Spleen (tissue), 11 donors: ENCODE data around the gene PACS2. TPM values are rescaled to one million over a fixed set of nuclear protein-coding genes. Genes with fewer than 3 reads are reported as not detected.

Experiments used
- DNase-seq: peaks from one replicate; pipeline ENCODE4 v3.0.0-alpha.2; 2020
- H3K27ac ChIP-seq, 8 donors: fragments of 200-600 bp; sonication (generic) in 7 of 8; 1 replicate in 4 of 8; 2 replicates in 4 of 8; pipeline versions ENCODE4 v1.5.0 to v1.8.0; 2016 to 2021; ENCODE audit warnings: inconsistent platforms in 4 of 8, mild to moderate bottlenecking in 4 of 8, moderate library complexity in 1 of 8
- H3K27me3 ChIP-seq, 7 donors: fragments of 200-600 bp; sonication (generic) in 6 of 7; replicated peaks in 1 of 7; 1 replicate in 4 of 7; 2 replicates in 3 of 7; pipeline versions ENCODE4 v1.5.0 to v1.8.0; 2016 to 2021; ENCODE audit warnings: inconsistent platforms in 3 of 7, mild to moderate bottlenecking in 1 of 7
- H3K36me3 ChIP-seq, 6 donors: fragments of 200-600 bp; sonication (generic) in 5 of 6; 1 replicate in 4 of 6; 2 replicates in 2 of 6; pipeline versions ENCODE4 v1.5.0 to v1.8.0; 2016 to 2021; ENCODE audit warnings: inconsistent platforms in 2 of 6
- H3K4me1 ChIP-seq, 6 donors: fragments of 200-600 bp; sonication (generic) in 5 of 6; 1 replicate in 3 of 6; 2 replicates in 3 of 6; pipeline versions ENCODE4 v1.5.0 to v1.8.0; 2016 to 2021; ENCODE audit warnings: inconsistent platforms in 3 of 6
- H3K4me3 ChIP-seq, 8 donors: fragments of 200-600 bp; sonication (generic) in 7 of 8; 1 replicate in 4 of 8; 2 replicates in 4 of 8; pipeline versions ENCODE4 v1.5.0 to v1.8.0; 2016 to 2021; ENCODE audit warnings: inconsistent platforms in 4 of 8, mild to moderate bottlenecking in 4 of 8, moderate library complexity in 2 of 8
- H3K9me3 ChIP-seq, 8 donors: fragments of 200-600 bp; sonication (generic) in 7 of 8; 1 replicate in 4 of 8; 2 replicates in 4 of 8; pipeline versions ENCODE4 v1.5.0 to v1.8.0; 2016 to 2021; ENCODE audit warnings: inconsistent platforms in 4 of 8
- POLR2A ChIP-seq, 3 donors: fragments of 450-650 bp; IDR thresholded peaks; one replicate each; pipeline ENCODE4 v1.5.1; 2017; ENCODE audit warnings: antibody characterized with exemption in 3 of 3, mild to moderate bottlenecking in 1 of 3
- POLR2AphosphoS5 ChIP-seq, 3 donors: sonication (generic); formaldehyde crosslinking; IDR thresholded peaks; one replicate each; pipeline ENCODE4 v1.5.1; 2017; ENCODE audit warnings: antibody characterized with exemption in 3 of 3
- WGBS, 5 donors: extraction: QIAGEN DNeasy Blood & Tissue Kit in 3 of 5; methylation state at CpG; one replicate each; pipeline versions ENCODE4 v1.1.5 to v1.1.7; 2013 to 2018; 5-methylcytosine and 5-hydroxymethylcytosine counted together
- intact Hi-C: fragments of 100-400 bp; cut with DNase I; formaldehyde crosslinking; loops from one replicate; pipeline ENCODE4 v1.15.0; 2023; ENCODE audit warnings: low total_unique reads
- polyA plus RNA-seq, 3 donors: library from polyadenylated mRNA; stranded (reverse); fragments of 200-250 nt; gene quantifications; one replicate each; pipeline ENCODE4 v1.2.1, GENCODE V29; 2013
- total RNA-seq, 7 donors: library from RNA; depleted of rRNA in 3 of 7; stranded (reverse); fragments of >200 nt in 3 of 7; fragmentation: NEBNext Ultra II Directional in 4 of 7; extraction: Animal tissue kit (Norgen Biotek cat#: 25700) in 4 of 7; gene quantifications; one replicate each; pipeline versions ENCODE4 v1.1.0 to v1.2.1, GENCODE V29; 2016 to 2021
- TF ChIP-seq, protein P1 (sequence below), 11 experiments: fragments of 200-600 bp in 7 of 11; fragments of 450-650 bp in 4 of 11; sonication (generic) in 4 of 11; IDR thresholded peaks in 8 of 11; conservative IDR thresholded peaks in 3 of 11; 1 replicate in 7 of 11; 2 replicates in 4 of 11; pipeline versions ENCODE4 v1.4.0 to v1.8.0; 2016 to 2021; ENCODE audit warnings: antibody characterized with exemption in 11 of 11, inconsistent platforms in 4 of 11, mild to moderate bottlenecking in 1 of 11
- donor health status: healthy with polysubstance abuse.
- donor health status: DM: no; HTN: no; CAD: no; lungs with moderate emphysema.
- donor health status: DM: no; HTN: no; CAD: no.
- donor health status: Bipolar disorder and iron deficiency.
- donor health status: healthy.
- donor health status: DM: no; HTN: no; CAD: no.
- donor health status: DM: yes; HTN: yes; CAD: no.

The PACS2 gene
- total and polyA plus RNA-seq, 10 donors = 32.2 to 148 (median 98.7) TPM

DNA sequence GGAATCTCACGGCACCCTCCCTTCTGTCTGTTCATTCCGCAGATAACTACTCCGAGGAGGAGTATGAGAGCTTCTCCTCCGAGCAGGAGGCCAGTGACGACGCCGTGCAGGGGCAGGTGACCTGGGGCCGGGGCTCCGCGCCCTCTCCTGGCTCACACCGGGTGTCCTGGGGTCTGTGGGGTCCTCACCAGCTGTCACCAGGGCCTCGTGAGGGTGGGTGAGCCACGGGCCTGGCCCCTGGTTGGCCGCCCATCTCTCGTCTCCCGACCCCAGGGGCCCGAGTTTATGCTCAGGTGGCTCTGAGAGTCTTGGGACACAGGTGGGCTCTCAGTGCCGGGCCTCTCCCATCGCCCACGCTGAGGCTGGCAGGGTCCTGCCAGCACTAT is 53.5 kb downstream of the PACS2 start:
- Histone ChIP-seq H3K36me3 (peaks cover 0 to 47% (median 28%) of the 10 kb centered on the region in 6 donors), H3K9me3 (no peaks in the 10 kb centered on the region), H3K27me3 (no peaks in the 10 kb centered on the region), H3K4me1 (peaks cover 0 to 23% (median 14%) of the 10 kb centered on the region in 6 donors), H3K4me3 (no peak overlapping the region), H3K27ac (no peak overlapping the region)
- intact Hi-C loops = no loop called here
- no peak for DNase-seq
- WGBS, 5 donors = 95 to 99% (median 95%) methylated on average over 10 to 20 of the region's 20 CpGs
- TF ChIP-seq, protein P1, sequence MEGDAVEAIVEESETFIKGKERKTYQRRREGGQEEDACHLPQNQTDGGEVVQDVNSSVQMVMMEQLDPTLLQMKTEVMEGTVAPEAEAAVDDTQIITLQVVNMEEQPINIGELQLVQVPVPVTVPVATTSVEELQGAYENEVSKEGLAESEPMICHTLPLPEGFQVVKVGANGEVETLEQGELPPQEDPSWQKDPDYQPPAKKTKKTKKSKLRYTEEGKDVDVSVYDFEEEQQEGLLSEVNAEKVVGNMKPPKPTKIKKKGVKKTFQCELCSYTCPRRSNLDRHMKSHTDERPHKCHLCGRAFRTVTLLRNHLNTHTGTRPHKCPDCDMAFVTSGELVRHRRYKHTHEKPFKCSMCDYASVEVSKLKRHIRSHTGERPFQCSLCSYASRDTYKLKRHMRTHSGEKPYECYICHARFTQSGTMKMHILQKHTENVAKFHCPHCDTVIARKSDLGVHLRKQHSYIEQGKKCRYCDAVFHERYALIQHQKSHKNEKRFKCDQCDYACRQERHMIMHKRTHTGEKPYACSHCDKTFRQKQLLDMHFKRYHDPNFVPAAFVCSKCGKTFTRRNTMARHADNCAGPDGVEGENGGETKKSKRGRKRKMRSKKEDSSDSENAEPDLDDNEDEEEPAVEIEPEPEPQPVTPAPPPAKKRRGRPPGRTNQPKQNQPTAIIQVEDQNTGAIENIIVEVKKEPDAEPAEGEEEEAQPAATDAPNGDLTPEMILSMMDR (IDR thresholded peaks at IDR 0.05 in 8 of 11, conservative IDR thresholded peaks at IDR 0.05 in 3 of 11) = no peak
- no peak for TF ChIP-seq POLR2AphosphoS5 (IDR thresholded peaks at IDR 0.05)
- no peak for TF ChIP-seq POLR2A (IDR thresholded peaks at IDR 0.05)

DNA sequence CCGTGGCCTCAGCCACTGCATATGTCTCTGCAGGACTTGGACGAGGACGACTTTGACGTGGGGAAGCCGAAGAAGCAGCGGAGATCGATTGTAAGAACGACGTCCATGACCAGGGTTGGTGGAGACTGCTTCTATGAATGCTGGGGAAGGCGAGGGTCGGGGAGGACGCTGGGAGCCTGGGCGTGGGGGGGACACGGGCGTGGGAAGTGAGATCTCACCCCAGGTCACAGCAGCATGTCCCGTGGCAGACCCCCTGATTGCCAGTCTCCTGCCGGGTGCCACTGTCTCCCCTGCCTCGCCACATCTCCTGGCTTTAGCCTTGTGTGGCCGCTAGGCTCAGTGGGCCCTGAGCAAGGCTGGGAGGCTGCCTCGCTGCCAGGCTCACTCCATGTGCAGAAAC is 53.9 kb downstream of the PACS2 start:
- Histone ChIP-seq H3K4me1 (peaks cover 0 to 23% (median 14%) of the 10 kb centered on the region in 6 donors), H3K36me3 (peaks cover 0 to 47% (median 28%) of the 10 kb centered on the region in 6 donors), H3K4me3 (no peak overlapping the region), H3K9me3 (no peaks in the 10 kb centered on the region), H3K27ac (no peak overlapping the region), H3K27me3 (no peaks in the 10 kb centered on the region)
- intact Hi-C loops = no loop called here
- TF ChIP-seq POLR2A (IDR thresholded peaks at IDR 0.05) (no peak), POLR2AphosphoS5 (IDR thresholded peaks at IDR 0.05) (no peak)
- TF ChIP-seq, protein P1 (IDR thresholded peaks at IDR 0.05 in 8 of 11, conservative IDR thresholded peaks at IDR 0.05 in 3 of 11) = no peak
- WGBS, 5 donors = 94 to 99% (median 95%) methylated on average over 20 of the region's 20 CpGs
- no peak for DNase-seq

DNA sequence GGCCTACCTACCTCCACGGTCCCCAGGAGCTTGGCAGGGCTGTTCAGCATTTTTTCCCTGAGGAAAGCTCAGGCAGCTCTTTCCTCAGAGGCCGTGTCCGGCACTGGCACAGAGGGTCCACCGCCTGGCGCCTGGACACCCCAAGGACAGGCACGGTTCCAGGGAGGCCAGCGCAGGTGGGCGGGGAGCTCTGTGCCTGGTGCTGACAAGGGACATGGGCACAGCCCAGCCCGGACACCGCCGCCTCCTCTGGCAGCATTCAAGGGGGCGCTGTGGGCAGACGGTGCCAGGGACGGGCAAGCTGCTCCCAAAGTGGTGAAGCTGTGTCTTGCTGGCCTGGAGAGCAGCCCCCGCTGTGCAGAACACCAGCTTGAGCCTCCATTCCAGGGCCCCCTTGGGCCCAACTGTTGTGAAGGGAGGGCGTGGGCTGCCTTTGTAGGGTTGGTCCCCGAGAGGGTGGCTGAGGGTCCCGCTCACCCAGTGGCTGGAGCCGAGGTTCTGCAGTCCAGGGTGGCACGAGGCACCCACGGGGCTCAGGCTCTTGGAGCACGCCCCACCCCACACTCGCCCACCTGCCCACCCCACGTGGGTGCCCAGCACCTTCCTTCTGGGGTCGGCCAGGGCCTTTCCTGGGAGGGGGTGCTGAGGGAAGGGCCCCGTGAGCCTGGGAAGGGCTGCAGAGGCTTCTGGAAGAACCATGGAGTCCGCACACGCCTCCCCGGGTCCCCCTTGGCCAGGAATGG is 54.5 kb downstream of the PACS2 start:
- Histone ChIP-seq H3K4me1 (peaks cover 0 to 19% (median 14%) of the 10 kb centered on the region in 6 donors), H3K27me3 (no peaks in the 10 kb centered on the region), H3K9me3 (no peaks in the 10 kb centered on the region), H3K4me3 (no peak overlapping the region), H3K27ac (no peak overlapping the region), H3K36me3 (peaks cover 0 to 47% (median 28%) of the 10 kb centered on the region in 6 donors)
- 86 to 94% (median 93%) methylated on average over 10 to 29 of the region's 29 CpGs for WGBS, 5 donors
- no peak for DNase-seq
- TF ChIP-seq POLR2A (IDR thresholded peaks at IDR 0.05) (no peak), POLR2AphosphoS5 (IDR thresholded peaks at IDR 0.05) (no peak)
- TF ChIP-seq, protein P1 (IDR thresholded peaks at IDR 0.05 in 8 of 11, conservative IDR thresholded peaks at IDR 0.05 in 3 of 11) = no peak
- intact Hi-C loops = no loop called here

GRCh38 chr14:105369653-105370040 is 55.1 kb downstream of the PACS2 start:
- WGBS, 5 donors = 93 to 97% (median 97%) methylated on average over 24 to 28 of the region's 28 CpGs
- Histone ChIP-seq H3K27me3 (no peaks in the 10 kb centered on the region), H3K36me3 (peaks cover 0 to 47% (median 28%) of the 10 kb centered on the region in 6 donors), H3K27ac (no peak overlapping the region), H3K4me1 (peaks cover 0 to 15% (median 11%) of the 10 kb centered on the region in 6 donors), H3K9me3 (no peaks in the 10 kb centered on the region), H3K4me3 (no peak overlapping the region)
- TF ChIP-seq, protein P1 (IDR thresholded peaks at IDR 0.05 in 8 of 11, conservative IDR thresholded peaks at IDR 0.05 in 3 of 11) = no peak
- no peak for TF ChIP-seq POLR2AphosphoS5 (IDR thresholded peaks at IDR 0.05)
- no peak for TF ChIP-seq POLR2A (IDR thresholded peaks at IDR 0.05)
- intact Hi-C loops = loop anchor here (5.0 kb wide), 1 partner anchor 118 kb away; the partner anchor contains the start of gene CRIP1
- no peak for DNase-seq
